Fibroblast of the conjunctiva (primary cell): ENCODE results near the gene PPP2R3B.
"Not testable (repeated sequence)": the region's sequence is repeated elsewhere in the genome, so short reads cannot be mapped to it uniquely, and the experiment has no call there.

Source experiments
- DNase-seq: peaks from one replicate; pipeline ENCODE4 v3.0.0-alpha.2; 2010; ENCODE audit warnings: low read depth

PPP2R3B gene

GRCh38 chrX:352582-353314 lies 34.0 kb downstream of the PPP2R3B start:
- DNase-seq, result no peak

- no peak for DNase-seq
Measured at GRCh38 chrX:352181-352580, 34.5 kb downstream of the PPP2R3B start.

DNA sequence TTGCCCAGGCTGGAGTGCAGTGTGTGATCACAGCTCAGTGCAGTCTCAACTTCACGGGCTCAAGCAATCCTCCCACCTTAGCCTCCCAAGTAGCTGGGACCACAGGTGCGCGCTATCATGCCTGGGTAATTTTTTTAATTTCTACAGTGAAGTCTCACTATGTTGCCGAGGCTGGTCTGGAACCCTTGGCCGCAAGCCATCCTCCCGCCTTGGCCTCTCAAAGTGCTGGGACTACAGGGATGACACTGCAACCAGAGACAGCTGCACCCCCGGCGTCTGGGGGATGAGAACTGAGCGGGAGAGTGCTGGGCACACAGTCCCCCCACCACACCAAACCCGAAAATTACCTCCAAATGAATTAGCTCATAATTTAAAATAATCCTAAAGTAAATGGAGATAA lies 35.0 kb downstream of the PPP2R3B start:
- no peak for DNase-seq

DNA sequence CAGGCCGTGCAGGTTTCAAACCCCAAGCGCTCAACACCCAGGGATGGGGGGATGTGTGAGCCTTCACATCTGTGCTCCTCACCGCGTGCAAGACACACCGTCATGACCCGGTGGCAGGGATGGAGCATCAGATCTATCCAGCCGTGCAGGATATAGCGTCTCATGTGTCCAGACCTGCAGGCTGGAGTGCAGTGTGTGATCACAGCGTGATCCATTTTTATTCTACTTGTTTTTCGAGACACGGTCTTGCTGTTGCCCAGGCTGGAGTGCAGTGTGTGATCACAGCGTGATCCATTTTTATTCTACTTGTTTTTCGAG lies 35.4 kb downstream of the PPP2R3B start:
- not testable (repeated sequence) for DNase-seq

DNA sequence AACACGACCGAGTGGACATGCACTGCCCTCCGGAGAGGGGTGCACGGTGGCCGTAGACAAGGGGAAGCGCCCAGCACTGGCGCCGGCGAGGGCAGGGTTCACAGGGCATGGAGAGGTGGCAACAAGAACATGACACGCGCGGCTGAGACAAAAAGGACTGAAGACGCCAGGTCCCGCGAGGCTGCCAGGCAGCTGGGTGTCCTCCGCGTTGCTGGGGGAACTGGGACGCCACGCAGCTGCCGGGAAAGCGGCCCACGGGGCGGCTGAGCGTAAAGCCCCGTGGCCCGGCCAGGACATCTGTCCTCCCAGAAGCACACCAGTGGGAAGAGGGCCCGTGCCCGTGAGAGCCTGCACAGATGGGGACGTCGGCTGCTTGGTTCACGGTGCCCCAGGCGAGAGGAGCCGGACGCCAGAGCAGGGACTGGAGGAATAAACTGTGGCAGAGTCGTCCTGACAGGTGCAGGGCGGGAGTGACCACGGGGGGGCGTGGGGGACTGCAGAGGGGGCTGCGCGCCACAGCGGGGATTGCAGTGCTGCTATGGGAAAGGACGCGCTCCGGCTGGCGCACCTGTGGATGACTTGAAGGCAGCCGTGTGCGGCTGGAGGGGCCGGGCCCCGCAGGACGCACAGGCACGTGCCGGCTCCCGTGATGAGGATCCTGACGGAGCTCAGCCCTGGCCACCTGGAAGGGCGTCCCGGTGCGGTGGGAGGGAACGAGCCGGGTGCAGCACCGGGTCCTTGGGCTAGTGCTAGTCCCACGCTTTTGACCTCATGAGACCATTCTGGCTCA lies 36.0 kb downstream of the PPP2R3B start:
- no peak for DNase-seq

DNA sequence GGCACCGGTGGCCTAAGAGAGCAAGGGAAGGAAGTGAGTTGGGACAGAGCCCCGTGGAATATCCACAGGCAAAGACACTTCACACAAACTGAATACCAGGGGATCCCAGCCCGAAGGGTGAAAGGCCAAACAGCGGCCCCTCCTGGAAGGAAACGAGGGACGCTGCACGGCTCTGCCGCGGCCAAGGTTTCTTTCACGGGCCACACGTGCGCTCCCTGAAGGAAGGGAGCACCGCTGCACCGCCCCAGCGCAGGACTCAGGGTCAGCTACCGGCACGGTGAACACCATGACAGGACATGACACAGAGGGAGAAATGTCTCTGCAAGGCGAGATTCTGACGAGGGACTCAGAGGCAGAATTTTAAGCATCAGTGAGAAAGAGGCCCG lies 36.6 kb downstream of the PPP2R3B start:
- DNase-seq, result no peak

DNA sequence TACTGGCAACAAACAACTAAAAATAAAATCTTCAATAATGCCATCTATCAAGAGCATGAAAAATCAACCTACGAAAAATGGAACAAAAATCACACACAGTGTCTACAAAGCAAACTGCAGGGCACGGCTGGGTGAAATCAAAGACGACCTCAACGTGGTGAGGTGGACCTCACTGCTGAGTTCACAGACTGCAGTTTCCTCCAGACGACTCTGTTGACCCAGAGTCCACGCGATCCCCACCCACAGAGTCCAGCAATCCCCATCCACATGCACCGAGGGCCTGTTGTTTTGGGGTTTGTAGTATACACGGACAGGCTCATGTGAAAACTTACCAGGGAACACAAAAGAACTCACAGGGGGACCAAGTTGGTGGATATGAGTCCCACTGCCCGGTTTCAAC lies 37.0 kb downstream of the PPP2R3B start:
- DNase-seq, result no peak

- DNase-seq, result no peak
Measured at GRCh38 chrX:349196-349595, 37.5 kb downstream of the PPP2R3B start.

GRCh38 chrX:348461-349117 lies 38.1 kb downstream of the PPP2R3B start:
- no peak for DNase-seq

DNA sequence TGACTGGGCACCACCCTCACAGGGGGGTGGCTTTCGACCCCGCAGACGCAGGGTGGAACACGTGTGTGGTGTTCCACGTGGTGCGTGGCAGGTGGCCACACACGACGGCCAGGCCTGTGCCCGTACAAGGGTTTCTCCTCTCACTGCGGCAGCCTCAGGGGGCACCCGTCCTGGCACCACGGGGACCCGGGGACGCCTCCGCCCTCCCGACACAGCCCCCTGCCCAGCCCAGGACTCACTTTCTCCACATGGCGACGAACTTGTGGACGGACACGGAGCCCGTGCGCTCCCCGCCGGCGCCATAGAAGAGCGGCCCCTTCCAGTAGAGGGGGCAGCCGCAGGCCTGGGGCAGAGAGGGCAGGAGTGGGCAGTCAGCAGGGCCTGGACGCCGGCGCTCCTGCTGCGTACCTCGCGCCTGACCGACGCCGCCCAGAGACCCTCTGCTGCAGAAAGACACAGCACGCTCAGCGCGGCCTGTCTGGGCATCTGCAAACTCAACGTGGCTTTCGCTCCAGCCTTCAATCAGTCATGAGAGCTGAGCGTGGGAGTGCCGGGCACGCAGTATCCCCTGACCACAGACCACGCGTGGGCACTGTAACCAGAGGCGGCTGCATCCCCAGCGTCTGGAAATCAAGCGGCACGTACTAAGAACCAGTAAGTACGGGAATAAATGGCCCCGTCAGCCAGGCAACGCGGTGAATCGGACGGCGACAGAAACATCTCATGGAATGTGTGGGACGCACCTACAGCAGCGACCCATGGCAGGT lies 39.2 kb downstream of the PPP2R3B start:
- no peak for DNase-seq

GRCh38 chrX:346034-346813 lies 40.5 kb downstream of the PPP2R3B start:
- DNase-seq, result no peak

GRCh38 chrX:345020-345925 lies 41.4 kb downstream of the PPP2R3B start:
- DNase-seq, result no peak

GRCh38 chrX:344371-344901 lies 42.3 kb downstream of the PPP2R3B start:
- no peak for DNase-seq

GRCh38 chrX:341541-342101 lies 45.1 kb downstream of the PPP2R3B start:
- DNase-seq, result no peak

DNA sequence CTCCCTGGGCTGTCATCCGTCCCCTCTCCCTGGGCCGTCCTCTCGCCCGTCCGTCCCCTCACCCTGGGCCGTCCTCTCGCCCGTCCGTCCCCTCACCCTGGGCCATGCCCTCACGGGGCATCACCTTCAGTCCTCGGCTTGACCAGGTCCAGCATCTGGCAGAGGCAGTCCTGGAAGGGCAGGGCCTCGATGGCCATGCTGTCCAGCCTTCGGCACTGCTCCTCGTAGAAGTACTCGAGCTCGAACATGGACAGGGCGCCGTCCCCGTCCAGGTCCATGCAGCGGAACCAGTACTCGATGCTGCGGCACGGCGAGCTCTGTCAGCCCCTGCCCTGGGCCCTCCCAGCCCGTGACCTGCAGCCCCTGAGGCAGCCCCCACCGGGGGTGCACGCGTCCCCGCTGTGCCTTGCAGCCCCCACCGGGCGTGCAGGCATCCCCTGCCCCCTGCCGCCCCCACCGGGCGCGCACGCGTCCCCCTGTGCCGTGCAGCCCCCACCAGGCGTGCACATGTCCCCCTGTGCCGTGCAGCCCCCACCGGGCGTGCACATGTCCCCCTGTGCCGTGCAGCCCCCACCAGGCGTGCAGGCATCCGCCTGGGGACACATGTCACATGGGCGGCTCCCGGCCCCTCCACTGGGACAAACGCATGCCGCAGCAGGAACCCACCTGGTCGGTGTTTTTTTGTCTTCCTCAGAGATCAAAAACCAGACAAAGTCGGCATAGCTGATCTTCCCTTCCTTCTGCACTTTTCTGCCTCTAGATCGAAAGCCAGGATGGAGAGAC lies 45.9 kb downstream of the PPP2R3B start:
- DNase-seq, result no peak

DNA sequence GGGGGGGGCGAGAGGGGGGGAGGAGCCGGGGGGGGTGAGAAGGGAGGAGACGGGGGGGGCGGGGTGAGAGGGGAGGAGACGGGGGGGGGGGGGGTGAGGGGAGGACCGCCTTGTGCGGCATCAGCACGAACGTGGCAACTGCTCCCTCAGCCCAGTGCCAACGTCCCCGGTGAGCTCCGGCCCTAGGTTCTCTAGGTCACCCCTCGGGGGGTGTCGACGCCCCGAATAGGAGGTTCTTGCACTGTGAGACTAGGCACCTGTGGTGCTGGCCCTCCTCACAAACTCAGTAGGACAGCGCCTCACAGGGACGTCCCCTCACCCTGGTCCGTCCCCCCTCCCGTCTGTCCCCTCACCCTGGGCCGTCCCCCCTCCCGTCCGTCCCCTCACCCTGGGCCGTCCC lies 46.6 kb downstream of the PPP2R3B start:
- DNase-seq, result no peak

- DNase-seq, result no peak
Measured at GRCh38 chrX:338836-339400, 47.8 kb downstream of the PPP2R3B start.

- DNase-seq, result no peak
Measured at GRCh38 chrX:338281-338835, 48.3 kb downstream of the PPP2R3B start.
